ENCODE measurements around the gene ATP6V0D1.

ATP6V0D1 gene

DNA sequence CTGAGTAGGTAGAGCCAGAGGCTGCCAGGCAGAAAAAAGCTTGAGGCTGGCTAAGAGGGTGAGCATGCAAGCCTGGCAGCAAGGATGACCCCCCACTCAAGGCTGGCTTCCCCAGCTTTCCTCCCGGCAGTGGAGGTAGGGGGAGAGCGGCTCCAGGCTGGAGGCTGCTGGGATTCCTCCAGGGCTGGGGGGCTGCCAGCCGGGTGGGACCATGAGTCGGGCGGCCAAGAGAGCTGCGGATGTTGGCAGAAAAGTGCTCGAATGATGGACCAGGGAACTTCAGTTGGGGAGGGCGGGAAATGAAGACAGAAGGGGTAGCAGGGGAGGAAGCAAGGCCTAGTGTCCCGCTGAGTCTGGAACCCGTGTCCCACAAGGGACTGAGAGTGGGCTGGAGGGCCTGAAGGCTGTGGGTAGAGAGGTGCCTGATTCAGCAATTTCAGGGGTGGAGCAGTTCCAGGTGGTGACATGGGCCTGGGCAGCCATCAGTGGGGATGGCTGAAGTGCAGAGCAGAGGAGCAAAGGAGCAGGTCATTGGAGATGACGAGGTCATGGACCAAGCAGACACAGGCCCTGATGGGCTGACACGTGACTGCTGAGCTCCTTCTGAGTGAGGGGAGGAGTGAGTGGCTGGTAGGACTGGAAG, 29.8 kb downstream of the ATP6V0D1 start:
- Histone ChIP-seq H3K27ac (no peak overlapping the region), H3K4me1 (peaks cover 12% of the 10 kb centered on the region), H3K79me2 (peaks cover 67% of the 10 kb centered on the region), H3K9ac (no peak overlapping the region), H3K36me3 (ENCODE audit: control insufficient read depth, insufficient read depth, low read length) (no peaks in the 10 kb centered on the region), H3K27me3 (ENCODE audit: control insufficient read depth, insufficient read depth, low read length) (no peaks in the 10 kb centered on the region), H3K4me3 (ENCODE audit: low read depth, low read length) (no peak overlapping the region), H3K4me2 (ENCODE audit: low read length) (no peak overlapping the region), H3K9me3 (ENCODE audit: control insufficient read depth, low read length) (no peaks in the 10 kb centered on the region), H2AFZ (no peak overlapping the region)
- TF ChIP-seq, protein P1, sequence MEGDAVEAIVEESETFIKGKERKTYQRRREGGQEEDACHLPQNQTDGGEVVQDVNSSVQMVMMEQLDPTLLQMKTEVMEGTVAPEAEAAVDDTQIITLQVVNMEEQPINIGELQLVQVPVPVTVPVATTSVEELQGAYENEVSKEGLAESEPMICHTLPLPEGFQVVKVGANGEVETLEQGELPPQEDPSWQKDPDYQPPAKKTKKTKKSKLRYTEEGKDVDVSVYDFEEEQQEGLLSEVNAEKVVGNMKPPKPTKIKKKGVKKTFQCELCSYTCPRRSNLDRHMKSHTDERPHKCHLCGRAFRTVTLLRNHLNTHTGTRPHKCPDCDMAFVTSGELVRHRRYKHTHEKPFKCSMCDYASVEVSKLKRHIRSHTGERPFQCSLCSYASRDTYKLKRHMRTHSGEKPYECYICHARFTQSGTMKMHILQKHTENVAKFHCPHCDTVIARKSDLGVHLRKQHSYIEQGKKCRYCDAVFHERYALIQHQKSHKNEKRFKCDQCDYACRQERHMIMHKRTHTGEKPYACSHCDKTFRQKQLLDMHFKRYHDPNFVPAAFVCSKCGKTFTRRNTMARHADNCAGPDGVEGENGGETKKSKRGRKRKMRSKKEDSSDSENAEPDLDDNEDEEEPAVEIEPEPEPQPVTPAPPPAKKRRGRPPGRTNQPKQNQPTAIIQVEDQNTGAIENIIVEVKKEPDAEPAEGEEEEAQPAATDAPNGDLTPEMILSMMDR (IDR thresholded peaks at IDR 0.05): no peak

GRCh38 chr16:67449739-67450138, 31.2 kb downstream of the ATP6V0D1 start:
- no peaks in the 10 kb centered on the region for H3K27me3 ChIP-seq (ENCODE audit: control insufficient read depth, insufficient read depth, low read length)
- H3K4me1 ChIP-seq: peaks cover 20% of the 10 kb centered on the region
- no peaks in the 10 kb centered on the region for H3K36me3 ChIP-seq (ENCODE audit: control insufficient read depth, insufficient read depth, low read length)
- no peak overlapping the region for H3K27ac ChIP-seq
- no peak overlapping the region for H2AFZ ChIP-seq
- no peaks in the 10 kb centered on the region for H3K9me3 ChIP-seq (ENCODE audit: control insufficient read depth, low read length)
- no peak overlapping the region for H3K9ac ChIP-seq
- no peak overlapping the region for H3K4me2 ChIP-seq (ENCODE audit: low read length)
- H3K4me3 ChIP-seq (ENCODE audit: low read depth, low read length): no peak overlapping the region
- H3K79me2 ChIP-seq: peaks cover 52% of the 10 kb centered on the region
- TF ChIP-seq, protein P1 (IDR thresholded peaks at IDR 0.05): no peak

DNA sequence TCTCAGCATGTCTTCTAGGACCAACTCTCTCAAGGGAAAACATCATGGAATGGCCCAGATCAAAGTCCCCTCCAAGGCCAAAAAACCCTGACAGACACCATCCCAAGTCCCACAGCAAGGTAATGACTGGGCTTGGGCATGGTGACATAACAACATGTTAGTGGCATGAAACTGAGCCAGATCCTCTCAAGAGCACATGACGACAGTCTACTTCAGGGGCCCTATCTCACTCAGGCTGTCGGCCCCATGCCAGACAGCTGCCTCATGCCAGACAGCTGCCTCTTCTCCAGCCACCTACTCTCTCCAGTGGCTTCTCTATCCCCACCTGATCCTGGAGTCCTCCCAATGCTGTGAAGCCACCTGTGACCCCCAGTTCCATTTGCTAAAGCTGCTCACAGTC, 31.6 kb downstream of the ATP6V0D1 start:
- H3K9ac ChIP-seq: no peak overlapping the region
- H3K79me2 ChIP-seq: peaks cover 49% of the 10 kb centered on the region
- H3K36me3 ChIP-seq (ENCODE audit: control insufficient read depth, insufficient read depth, low read length): no peaks in the 10 kb centered on the region

DNA sequence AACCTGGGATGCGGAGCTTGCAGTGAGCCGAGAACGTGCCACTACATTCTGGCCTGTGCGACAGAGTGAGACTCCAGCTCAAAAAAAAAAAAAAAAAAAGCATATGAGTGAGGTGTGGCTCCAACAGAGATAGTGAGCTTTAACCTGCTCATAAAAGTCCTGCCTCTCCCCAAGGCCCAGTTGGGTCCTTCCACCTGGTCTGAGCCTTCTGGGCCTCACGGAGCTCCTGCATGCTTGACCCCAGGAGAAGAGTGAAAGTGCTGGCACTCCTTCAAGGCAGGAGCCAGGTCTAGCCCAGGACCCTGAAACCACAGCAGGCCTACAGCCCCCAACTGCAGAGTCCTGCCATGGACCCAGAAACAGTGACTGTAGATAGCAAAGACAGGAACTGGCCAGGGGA, 32.4 kb downstream of the ATP6V0D1 start:
- no peaks in the 10 kb centered on the region for H3K9me3 ChIP-seq (ENCODE audit: control insufficient read depth, low read length)
- peaks cover 23% of the 10 kb centered on the region for H3K4me1 ChIP-seq
- no peaks in the 10 kb centered on the region for H3K36me3 ChIP-seq (ENCODE audit: control insufficient read depth, insufficient read depth, low read length)

More for the DNA sequence above, 31.6 kb downstream of the ATP6V0D1 start:
- Histone ChIP-seq H3K4me3 (ENCODE audit: low read depth, low read length) (no peak overlapping the region), H3K4me2 (ENCODE audit: low read length) (no peak overlapping the region), H2AFZ (no peak overlapping the region), H3K9me3 (ENCODE audit: control insufficient read depth, low read length) (no peaks in the 10 kb centered on the region), H3K27ac (no peak overlapping the region), H3K4me1 (peaks cover 20% of the 10 kb centered on the region), H3K27me3 (ENCODE audit: control insufficient read depth, insufficient read depth, low read length) (no peaks in the 10 kb centered on the region)
- TF ChIP-seq, protein P1 (IDR thresholded peaks at IDR 0.05): no peak

More for the DNA sequence above, 32.4 kb downstream of the ATP6V0D1 start:
- Histone ChIP-seq H2AFZ (no peak overlapping the region), H3K4me2 (ENCODE audit: low read length) (no peak overlapping the region), H3K27ac (no peak overlapping the region), H3K27me3 (ENCODE audit: control insufficient read depth, insufficient read depth, low read length) (no peaks in the 10 kb centered on the region), H3K4me3 (ENCODE audit: low read depth, low read length) (no peak overlapping the region), H3K79me2 (peaks cover 42% of the 10 kb centered on the region), H3K9ac (no peak overlapping the region)
- TF ChIP-seq, protein P1 (IDR thresholded peaks at IDR 0.05): no peak

Data from parathyroid adenoma (tissue), 2 donors.